Measurements from ENCODE around the gene MYO5A.
"Not testable (repeated sequence)": the region's sequence is repeated elsewhere in the genome, so short reads cannot be mapped to it uniquely, and the experiment has no call there.

Gene MYO5A

GRCh38 chr15:52303093-52303772 lies 225.4 kb downstream of the MYO5A start:
- H3K27ac ChIP-seq = no peak overlapping the region
- DNase-seq (ENCODE audit: low read depth, low spot score) = no peak

- DNase-seq (ENCODE audit: low read depth, low spot score) = no peak
- H3K27ac ChIP-seq = no peak overlapping the region
Measured at GRCh38 chr15:52301265-52301847, 227.3 kb downstream of the MYO5A start.

- peak within 1 kb of the TSS; percentile 57 for H3K27ac ChIP-seq
- DNase-seq (ENCODE audit: low read depth, low spot score) = no peak
Measured at GRCh38 chr15:52295421-52296001, 233.2 kb downstream of the MYO5A start, which contains the start of gene MYO5C. MYO5C (minus strand) TSS chr15:52295804; CDS start chr15:52295636, 168 bp downstream.

GRCh38 chr15:52294881-52295420 lies 233.7 kb downstream of the MYO5A start:
- peak overlapping the region; percentile 57 for H3K27ac ChIP-seq
- no peak for DNase-seq (ENCODE audit: low read depth, low spot score)

GRCh38 chr15:52292780-52293392 lies 235.8 kb downstream of the MYO5A start:
- H3K27ac ChIP-seq = peak overlapping the region; percentile 35
- no peak for DNase-seq (ENCODE audit: low read depth, low spot score)

- DNase-seq (ENCODE audit: low read depth, low spot score) = no peak
- H3K27ac ChIP-seq = peak overlapping the region; percentile 95
Measured at GRCh38 chr15:52291204-52291603, 237.5 kb downstream of the MYO5A start.

- peak overlapping the region; percentile 95 for H3K27ac ChIP-seq
- no peak for DNase-seq (ENCODE audit: low read depth, low spot score)
Measured at GRCh38 chr15:52290800-52291199, 237.9 kb downstream of the MYO5A start.

- peak overlapping the region; percentile 95 for H3K27ac ChIP-seq
- no peak for DNase-seq (ENCODE audit: low read depth, low spot score)
Measured at GRCh38 chr15:52290329-52290728, 238.4 kb downstream of the MYO5A start.

GRCh38 chr15:52289629-52290081 lies 239.0 kb downstream of the MYO5A start:
- peak overlapping the region; percentile 95 for H3K27ac ChIP-seq
- DNase-seq (ENCODE audit: low read depth, low spot score) = peak; percentile 50

- H3K27ac ChIP-seq = peak overlapping the region; percentile 95
- DNase-seq (ENCODE audit: low read depth, low spot score) = no peak
Measured at GRCh38 chr15:52288986-52289385, 239.7 kb downstream of the MYO5A start.

- DNase-seq (ENCODE audit: low read depth, low spot score) = peak; percentile 95
- peak overlapping the region; percentile 95 for H3K27ac ChIP-seq
Measured at GRCh38 chr15:52288051-52288942, 240.4 kb downstream of the MYO5A start.

GRCh38 chr15:52287114-52287513 lies 241.6 kb downstream of the MYO5A start:
- peak overlapping the region; percentile 95 for H3K27ac ChIP-seq
- DNase-seq (ENCODE audit: low read depth, low spot score) = peak; percentile 52

- not testable (repeated sequence) for DNase-seq (ENCODE audit: low read depth, low spot score); H3K27ac ChIP-seq
Measured at GRCh38 chr15:52285941-52286340, 242.7 kb downstream of the MYO5A start.

GRCh38 chr15:52284164-52284563 lies 244.5 kb downstream of the MYO5A start:
- no peak for DNase-seq (ENCODE audit: low read depth, low spot score)

GRCh38 chr15:52283281-52283680 lies 245.4 kb downstream of the MYO5A start:
- no peak for DNase-seq (ENCODE audit: low read depth, low spot score)
- no peak overlapping the region for H3K27ac ChIP-seq

More at GRCh38 chr15:52284164-52284563, 244.5 kb downstream of the MYO5A start:
- H3K27ac ChIP-seq = no peak overlapping the region

- no peak for DNase-seq (ENCODE audit: low read depth, low spot score)
- H3K27ac ChIP-seq = no peak overlapping the region
Measured at GRCh38 chr15:52282418-52282817, 246.3 kb downstream of the MYO5A start.

GRCh38 chr15:52281085-52282035 lies 247.3 kb downstream of the MYO5A start:
- DNase-seq (ENCODE audit: low read depth, low spot score) = no peak
- no peak overlapping the region for H3K27ac ChIP-seq

- no peak overlapping the region for H3K27ac ChIP-seq
- no peak for DNase-seq (ENCODE audit: low read depth, low spot score)
Measured at GRCh38 chr15:52280326-52281084, 248.2 kb downstream of the MYO5A start.
